ENCODE results near the gene BIRC2.

DNA sequence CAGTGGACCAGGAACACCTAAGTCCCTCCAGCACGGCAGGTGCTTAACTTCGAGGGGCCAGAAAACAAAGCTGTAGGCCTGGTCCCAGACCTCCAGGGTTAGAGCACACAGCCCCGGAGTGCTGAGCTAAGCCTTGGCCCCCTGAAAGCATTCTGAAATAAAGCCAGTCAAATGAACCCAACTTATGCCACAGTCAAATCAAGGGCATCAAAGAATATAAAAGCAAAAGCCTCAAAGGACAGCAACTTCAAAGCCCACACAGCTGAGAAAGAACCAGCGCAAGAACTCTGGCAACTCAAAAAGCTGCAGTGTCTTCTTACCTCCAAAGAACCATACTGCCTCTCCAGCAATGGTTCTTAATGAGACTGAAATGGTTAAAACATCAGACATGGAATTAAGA, 66.5 kb downstream of the BIRC2 start:
- TF ChIP-seq CTCF (IDR thresholded peaks at IDR 0.05; ENCODE audit: low read depth, low read length) (no peak), EZH2phosphoT487 (IDR thresholded peaks at IDR 0.05; ENCODE audit: low read depth) (no peak)

Measured in OCI-LY3 (cell line).